H9 (cell line): ENCODE measurements around the gene TNNT2. TPM values are rescaled to one million over a fixed set of nuclear protein-coding genes. Genes with fewer than 3 reads are reported as not detected.

ENCODE experiments used
- DNase-seq: peaks from one replicate; pipeline ENCODE4 v3.0.0-alpha.2; 2017
- H2AFZ ChIP-seq: one replicate; pipeline ENCODE4 v1.6.1; 2013; ENCODE audit warnings: mild to moderate bottlenecking, low read length, control low read depth, moderate library complexity
- H2AK5ac ChIP-seq: 2 replicates; pipeline ENCODE4 v1.6.1; 2013; ENCODE audit warnings: low read length, control low read depth, mixed read lengths; ENCODE audit not compliant: insufficient read length
- H2BK120ac ChIP-seq: one replicate; pipeline ENCODE4 v1.6.1; 2013; ENCODE audit warnings: low read depth, mild to moderate bottlenecking, low read length, control low read depth, inconsistent platforms; ENCODE audit not compliant: poor library complexity, severe bottlenecking
- H2BK12ac ChIP-seq: 2 replicates; pipeline ENCODE4 v1.6.1; 2013; ENCODE audit warnings: low read length, control low read depth, mixed read lengths, low read depth; ENCODE audit not compliant: insufficient read length
- H2BK15ac ChIP-seq: 2 replicates; pipeline ENCODE4 v1.6.1; 2013; ENCODE audit warnings: low read depth, low read length, control low read depth
- H2BK20ac ChIP-seq: one replicate; pipeline ENCODE4 v1.6.1; 2013; ENCODE audit warnings: low read depth, mild to moderate bottlenecking, low read length, control low read depth, inconsistent platforms; ENCODE audit not compliant: poor library complexity, severe bottlenecking
- H2BK5ac ChIP-seq: 2 replicates; pipeline ENCODE4 v1.6.1; 2013; ENCODE audit warnings: low read length, control low read depth, mixed read lengths; ENCODE audit not compliant: insufficient read length
- H3K14ac ChIP-seq: 2 replicates; pipeline ENCODE4 v1.6.1; 2013; ENCODE audit warnings: low read length, control low read depth; ENCODE audit not compliant: insufficient read depth
- H3K18ac ChIP-seq: 2 replicates; pipeline ENCODE4 v1.6.1; 2013; ENCODE audit warnings: low read depth, mild to moderate bottlenecking, mixed read lengths, low read length, control low read depth; ENCODE audit not compliant: insufficient read length
- H3K23ac ChIP-seq: 2 replicates; pipeline ENCODE4 v1.6.1; 2013; ENCODE audit warnings: low read length, control low read depth, mixed read lengths, low read depth; ENCODE audit not compliant: insufficient read length
- H3K23me2 ChIP-seq: 2 replicates; pipeline ENCODE4 v1.6.1; 2013; ENCODE audit warnings: low read depth, mild to moderate bottlenecking, mixed read lengths, low read length, control low read depth; ENCODE audit not compliant: insufficient read length, poor library complexity, severe bottlenecking
- H3K27ac ChIP-seq: 2 replicates; pipeline ENCODE4 v1.5.1; 2013; ENCODE audit warnings: low read length, control low read depth, mixed read lengths, low read depth; ENCODE audit not compliant: insufficient read length
- H3K27me3 ChIP-seq: 2 replicates; pipeline ENCODE4 v1.6.1; 2013; ENCODE audit warnings: low read length, control low read depth, inconsistent platforms; ENCODE audit not compliant: insufficient read depth
- H3K4ac ChIP-seq: 2 replicates; pipeline ENCODE4 v1.6.1; 2013; ENCODE audit warnings: low read depth, mild to moderate bottlenecking, control low read depth, inconsistent platforms, low read length, moderate library complexity
- H3K4me1 ChIP-seq: 2 replicates; pipeline ENCODE4 v1.6.1; 2013; ENCODE audit warnings: low read length, control low read depth, inconsistent platforms; ENCODE audit not compliant: insufficient read depth
- H3K4me2 ChIP-seq: 2 replicates; pipeline ENCODE4 v1.6.1; 2013; ENCODE audit warnings: low read length, control low read depth, mixed read lengths; ENCODE audit not compliant: insufficient read length, insufficient read depth
- H3K56ac ChIP-seq: 2 replicates; pipeline ENCODE4 v1.6.1; 2013; ENCODE audit warnings: low read depth, mild to moderate bottlenecking, mixed read lengths, low read length, control low read depth; ENCODE audit not compliant: insufficient read length
- H3K79me1 ChIP-seq: 2 replicates; pipeline ENCODE4 v1.6.1; 2013; ENCODE audit warnings: low read depth, mild to moderate bottlenecking, moderate library complexity, low read length, control low read depth, inconsistent platforms; ENCODE audit not compliant: insufficient read depth, poor library complexity, severe bottlenecking
- H3K79me2 ChIP-seq: 2 replicates; pipeline ENCODE4 v1.6.1; 2013; ENCODE audit warnings: low read length, control low read depth, inconsistent platforms; ENCODE audit not compliant: insufficient read depth
- H3K9ac ChIP-seq: 2 replicates; pipeline ENCODE4 v1.6.1; 2013; ENCODE audit warnings: low read length, control low read depth, mixed read lengths; ENCODE audit not compliant: insufficient read length; ENCODE audit errors: extremely low read depth
- H3K9me3 ChIP-seq: one replicate; pipeline ENCODE4 v1.6.1; 2013; ENCODE audit warnings: low read depth, low read length, inconsistent platforms; ENCODE audit not compliant: control insufficient read depth
- H3T11ph ChIP-seq: one replicate; pipeline ENCODE4 v1.6.1; 2013; ENCODE audit warnings: mild to moderate bottlenecking, low read length, control low read depth, inconsistent platforms
- H4K20me1 ChIP-seq: one replicate; pipeline ENCODE4 v1.6.1; 2013; ENCODE audit not compliant: control insufficient read depth, insufficient read length, insufficient read depth
- H4K5ac ChIP-seq: 2 replicates; pipeline ENCODE4 v1.6.1; 2013; ENCODE audit warnings: low read depth, mild to moderate bottlenecking, mixed read lengths, low read length, control low read depth; ENCODE audit not compliant: insufficient read length
- H4K8ac ChIP-seq: replicated peaks from 2 replicates; pipeline ENCODE4 v1.6.1; 2013; ENCODE audit warnings: low read length, control low read depth, mixed read lengths, low read depth; ENCODE audit not compliant: insufficient read length
- H4K91ac ChIP-seq: 2 replicates; pipeline ENCODE4 v1.6.1; 2013; ENCODE audit warnings: low read depth, mild to moderate bottlenecking, moderate library complexity, mixed read lengths, low read length, control low read depth; ENCODE audit not compliant: insufficient read length
- H3K27ac Mint-ChIP-seq, 3 experiments: 2 replicates in 2 of 3; 3 replicates in 1 of 3; pipeline ENCODE4 v1.8.0; 2020 to 2021; ENCODE audit warnings: mixed read lengths in 3 of 3, mild to moderate bottlenecking in 1 of 3, moderate library complexity in 1 of 3
- H3K27me3 Mint-ChIP-seq: 2 replicates; pipeline ENCODE4 v1.8.0; 2021; ENCODE audit warnings: low read depth, mild to moderate bottlenecking, moderate library complexity, mixed read lengths
- H3K36me3 Mint-ChIP-seq, 3 experiments: 2 replicates in 2 of 3; 3 replicates in 1 of 3; pipeline ENCODE4 v1.8.0; 2020 to 2021; ENCODE audit warnings: low read depth in 3 of 3, mixed read lengths in 3 of 3; ENCODE audit not compliant: insufficient read depth in 1 of 3
- H3K4me1 Mint-ChIP-seq, 2 experiments: 2 replicates each; pipeline ENCODE4 v1.8.0; 2020; ENCODE audit warnings: mixed read lengths in 2 of 2
- H3K4me3 Mint-ChIP-seq, 2 experiments: 2 replicates in 1 of 2; 3 replicates in 1 of 2; pipeline ENCODE4 v1.8.0; 2020 to 2021; ENCODE audit warnings: mild to moderate bottlenecking in 2 of 2, mixed read lengths in 2 of 2, moderate library complexity in 1 of 2
- H3K9me3 Mint-ChIP-seq, 2 experiments: 2 replicates in 1 of 2; 3 replicates in 1 of 2; pipeline ENCODE4 v1.8.0; 2020; ENCODE audit warnings: mild to moderate bottlenecking in 2 of 2, mixed read lengths in 2 of 2, moderate library complexity in 1 of 2
- CTCF ChIP-seq: fragments of 200-600 bp; sonication (generic); conservative IDR thresholded peaks from 3 replicates; pipeline ENCODE4 v1.8.0; 2021; ENCODE audit warnings: antibody characterized with exemption, mild to moderate bottlenecking
- WGBS: extraction: QIAGEN DNeasy Blood & Tissue Kit; methylation state at CpG from one replicate; pipeline ENCODE4 v1.1.7; 2013; ENCODE audit warnings: missing lambda C conversion rate, low lambda C conversion rate, mixed read lengths; ENCODE audit not compliant: insufficient read length; ENCODE audit errors: extremely low coverage; 5-methylcytosine and 5-hydroxymethylcytosine counted together
- total RNA-seq: library from RNA; stranded (reverse); gene quantifications from 2 replicates; pipeline ENCODE4 v1.2.1, GENCODE V29; 2021

Gene TNNT2
- total RNA-seq, 1 experiment from 2014 or later = 8.6 TPM

- H3K27ac Mint-ChIP-seq = no peak overlapping the region
Observed at GRCh38 chr1:201332021-201332420, 45.5 kb downstream of the TNNT2 start.

More at GRCh38 chr1:201332021-201332420, 45.5 kb downstream of the TNNT2 start:
- H3K9me3 Mint-ChIP-seq = no peaks in the 10 kb centered on the region
- H3K27ac ChIP-seq = no peak overlapping the region
- no peaks in the 10 kb centered on the region for H3K79me2 ChIP-seq
- no peak overlapping the region for H2AK5ac ChIP-seq
- no peak overlapping the region for H3K4ac ChIP-seq
- H3K4me2 ChIP-seq = no peak overlapping the region
- no peak overlapping the region for H2BK12ac ChIP-seq
- no peak overlapping the region for H3K9ac ChIP-seq
- no peaks in the 10 kb centered on the region for H3K9me3 ChIP-seq
- TF ChIP-seq CTCF = no peak
- no peak overlapping the region for H4K5ac ChIP-seq
- H4K91ac ChIP-seq = no peak overlapping the region
- H3K27me3 Mint-ChIP-seq = peaks cover under 1% of the 10 kb centered on the region
- no peak overlapping the region for H2BK15ac ChIP-seq
- H3K4me1 Mint-ChIP-seq = peaks cover 0 to 4% of the 10 kb centered on the region in 2 experiments; a peak in 1 of 4 replicates
- no peak overlapping the region for H3K14ac ChIP-seq
- H3K36me3 Mint-ChIP-seq = no peaks in the 10 kb centered on the region
- no peak overlapping the region for H2BK5ac ChIP-seq
- H2BK20ac ChIP-seq = no peak overlapping the region
- H3T11ph ChIP-seq = no peak overlapping the region
- H3K27me3 ChIP-seq = no peaks in the 10 kb centered on the region
- H3K4me3 Mint-ChIP-seq = no peak overlapping the region
- no peaks in the 10 kb centered on the region for H3K79me1 ChIP-seq
- no peak overlapping the region for H2AFZ ChIP-seq
- no peaks in the 10 kb centered on the region for H3K4me1 ChIP-seq
- no CpG with 5 or more reads among the region's 8 CpGs for WGBS
- no peak overlapping the region for H3K56ac ChIP-seq
- H4K8ac ChIP-seq = no peak overlapping the region
- no peaks in the 10 kb centered on the region for H4K20me1 ChIP-seq
- no peak overlapping the region for H3K23ac ChIP-seq
- no peaks in the 10 kb centered on the region for H3K23me2 ChIP-seq
- DNase-seq = no peak
- H3K18ac ChIP-seq = no peak overlapping the region
- H2BK120ac ChIP-seq = no peak overlapping the region
